ENCODE measurements around the gene KRT85.

Gene KRT85

GRCh38 chr12:52369809-52370208, 2.5 kb upstream of the KRT85 start:
- Histone ChIP-seq H3K79me2 (ENCODE audit: control insufficient read depth, insufficient read depth, low read length) (no peaks in the 10 kb centered on the region), H3K4me1 (ENCODE audit: control insufficient read depth, low read depth, low read length) (no peaks in the 10 kb centered on the region), H3K4me3 (ENCODE audit: low read length) (no peak overlapping the region), H3K27me3 (ENCODE audit: insufficient read depth, low read length, poor library complexity) (no peaks in the 10 kb centered on the region), H2BK15ac (replicated peaks; ENCODE audit: low read depth) (no peak overlapping the region), H3K23ac (ENCODE audit: low read length) (no peak overlapping the region), H3K79me1 (ENCODE audit: low read length) (no peaks in the 10 kb centered on the region), H3K4ac (ENCODE audit: low read depth, low read length) (no peak overlapping the region), H3K4me2 (ENCODE audit: low read length) (no peak overlapping the region), H2BK5ac (ENCODE audit: low read length) (no peak overlapping the region), H2BK120ac (ENCODE audit: low read depth, low read length) (no peak overlapping the region), H4K8ac (ENCODE audit: low read depth, low read length) (no peak overlapping the region), H3K18ac (ENCODE audit: low read length) (no peak overlapping the region), H2AK5ac (ENCODE audit: low read length) (no peak overlapping the region), H3K9ac (ENCODE audit: low read length) (no peak overlapping the region), H3K27ac (ENCODE audit: low read depth, low read length) (no peak overlapping the region), H3K56ac (ENCODE audit: low read length) (no peak overlapping the region), H3K36me3 (ENCODE audit: control insufficient read depth, insufficient read depth, low read length) (no peaks in the 10 kb centered on the region), H4K5ac (ENCODE audit: low read length) (no peak overlapping the region)
- WGBS (ENCODE audit: extremely low coverage, insufficient coverage, low lambda C conversion rate) = no CpG with 5 or more reads among the region's 6 CpGs
- DNase-seq = no peak

DNA sequence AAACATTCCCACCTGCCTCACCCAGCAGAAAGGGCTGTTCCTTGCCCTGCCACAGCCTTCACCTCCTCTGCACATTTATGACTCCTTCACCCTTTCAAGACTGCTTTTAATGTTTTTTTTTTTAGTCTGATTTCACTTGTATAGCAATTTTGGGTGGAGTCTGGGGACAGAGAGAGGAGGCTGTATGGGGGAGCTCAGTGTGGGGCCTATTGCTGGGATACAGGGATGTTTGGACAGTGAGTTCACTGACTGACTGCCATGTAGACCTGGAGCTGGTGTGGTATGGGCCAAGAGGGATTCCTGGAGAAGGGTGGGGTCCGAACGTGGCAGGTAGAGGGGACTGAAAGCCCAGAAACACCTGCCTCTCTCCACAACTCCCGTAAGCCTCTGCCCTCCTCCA, 1.9 kb upstream of the KRT85 start:
- no peak overlapping the region for H3K9ac ChIP-seq (ENCODE audit: low read length)
- no peaks in the 10 kb centered on the region for H3K36me3 ChIP-seq (ENCODE audit: control insufficient read depth, insufficient read depth, low read length)
- no peaks in the 10 kb centered on the region for H3K79me2 ChIP-seq (ENCODE audit: control insufficient read depth, insufficient read depth, low read length)
- H2AK5ac ChIP-seq (ENCODE audit: low read length) = no peak overlapping the region
- no peaks in the 10 kb centered on the region for H3K4me1 ChIP-seq (ENCODE audit: control insufficient read depth, low read depth, low read length)
- H3K18ac ChIP-seq (ENCODE audit: low read length) = no peak overlapping the region
- H2BK15ac ChIP-seq (replicated peaks; ENCODE audit: low read depth) = no peak overlapping the region
- no peak overlapping the region for H3K23ac ChIP-seq (ENCODE audit: low read length)
- H3K4ac ChIP-seq (ENCODE audit: low read depth, low read length) = no peak overlapping the region
- H2BK5ac ChIP-seq (ENCODE audit: low read length) = no peak overlapping the region
- no peak overlapping the region for H2BK120ac ChIP-seq (ENCODE audit: low read depth, low read length)
- H3K79me1 ChIP-seq (ENCODE audit: low read length) = no peaks in the 10 kb centered on the region
- no peak overlapping the region for H3K27ac ChIP-seq (ENCODE audit: low read depth, low read length)
- H3K27me3 ChIP-seq (ENCODE audit: insufficient read depth, low read length, poor library complexity) = no peaks in the 10 kb centered on the region
- no peak overlapping the region for H3K56ac ChIP-seq (ENCODE audit: low read length)
- DNase-seq = no peak
- H3K4me2 ChIP-seq (ENCODE audit: low read length) = no peak overlapping the region
- no peak overlapping the region for H4K8ac ChIP-seq (ENCODE audit: low read depth, low read length)
- WGBS (ENCODE audit: extremely low coverage, insufficient coverage, low lambda C conversion rate) = no CpG with 5 or more reads among the region's 3 CpGs
- H3K4me3 ChIP-seq (ENCODE audit: low read length) = no peak overlapping the region
- no peak overlapping the region for H4K5ac ChIP-seq (ENCODE audit: low read length)

DNA sequence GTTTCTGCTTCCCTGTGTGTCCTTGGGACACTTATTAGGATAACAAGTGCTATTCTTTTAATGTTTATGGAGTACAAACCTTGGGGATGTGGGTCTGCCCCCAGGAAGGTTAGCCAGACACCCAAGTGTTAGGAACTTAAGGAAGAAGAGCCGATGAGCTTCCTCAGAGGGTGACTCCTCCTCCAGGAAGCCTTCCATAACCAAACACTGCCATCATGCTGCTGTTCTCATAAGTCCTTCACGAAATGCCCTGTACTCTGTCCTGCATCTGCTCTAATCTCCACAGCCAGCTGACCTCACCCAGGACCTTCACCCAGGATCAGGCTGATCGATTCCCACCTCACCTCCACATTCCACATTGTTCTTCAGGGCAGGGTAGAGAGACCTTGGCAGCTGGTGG, 1.2 kb upstream of the KRT85 start:
- no peak overlapping the region for H3K18ac ChIP-seq (ENCODE audit: low read length)
- H3K4me1 ChIP-seq (ENCODE audit: control insufficient read depth, low read depth, low read length) = no peaks in the 10 kb centered on the region
- no peak overlapping the region for H2BK5ac ChIP-seq (ENCODE audit: low read length)
- no peak overlapping the region for H2AK5ac ChIP-seq (ENCODE audit: low read length)
- no peak overlapping the region for H2BK15ac ChIP-seq (replicated peaks; ENCODE audit: low read depth)
- H3K4ac ChIP-seq (ENCODE audit: low read depth, low read length) = no peak overlapping the region
- no peaks in the 10 kb centered on the region for H3K79me1 ChIP-seq (ENCODE audit: low read length)
- no peak overlapping the region for H3K9ac ChIP-seq (ENCODE audit: low read length)
- no peaks in the 10 kb centered on the region for H3K27me3 ChIP-seq (ENCODE audit: insufficient read depth, low read length, poor library complexity)
- H3K27ac ChIP-seq (ENCODE audit: low read depth, low read length) = no peak overlapping the region
- DNase-seq = no peak
- H3K23ac ChIP-seq (ENCODE audit: low read length) = no peak overlapping the region
- H3K4me2 ChIP-seq (ENCODE audit: low read length) = no peak overlapping the region
- no peak overlapping the region for H4K8ac ChIP-seq (ENCODE audit: low read depth, low read length)
- no peak overlapping the region for H3K4me3 ChIP-seq (ENCODE audit: low read length)
- H2BK120ac ChIP-seq (ENCODE audit: low read depth, low read length) = no peak overlapping the region
- no peaks in the 10 kb centered on the region for H3K79me2 ChIP-seq (ENCODE audit: control insufficient read depth, insufficient read depth, low read length)
- WGBS (ENCODE audit: extremely low coverage, insufficient coverage, low lambda C conversion rate) = no CpG with 5 or more reads among the region's 3 CpGs
- H3K36me3 ChIP-seq (ENCODE audit: control insufficient read depth, insufficient read depth, low read length) = no peaks in the 10 kb centered on the region
- H3K56ac ChIP-seq (ENCODE audit: low read length) = no peak overlapping the region
- no peak overlapping the region for H4K5ac ChIP-seq (ENCODE audit: low read length)

DNA sequence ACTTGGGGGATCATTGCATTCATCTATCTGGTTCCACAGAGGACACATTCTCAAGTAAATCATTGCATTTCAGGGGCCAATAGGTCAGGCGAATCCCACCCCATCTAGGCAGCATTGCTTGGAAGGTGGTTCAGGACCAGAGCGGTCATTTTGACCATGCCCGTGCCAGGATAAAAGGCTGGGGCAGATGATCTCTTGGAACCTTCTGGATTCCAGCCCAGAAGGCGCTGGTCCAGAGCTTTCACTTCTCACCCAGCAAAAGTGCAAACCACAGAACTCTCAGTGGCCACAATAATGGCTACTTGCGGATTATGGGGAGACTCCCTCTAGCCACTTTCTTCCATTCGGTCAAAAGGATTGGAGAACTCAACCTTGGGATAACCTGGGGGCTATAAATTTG, 595 bp upstream of the KRT85 start:
- Histone ChIP-seq H3K27me3 (ENCODE audit: insufficient read depth, low read length, poor library complexity) (no peaks in the 10 kb centered on the region), H2BK5ac (ENCODE audit: low read length) (no peak overlapping the region), H3K36me3 (ENCODE audit: control insufficient read depth, insufficient read depth, low read length) (no peaks in the 10 kb centered on the region), H3K18ac (ENCODE audit: low read length) (no peak overlapping the region), H4K5ac (ENCODE audit: low read length) (no peak overlapping the region), H3K9ac (ENCODE audit: low read length) (no peak overlapping the region), H3K27ac (ENCODE audit: low read depth, low read length) (no peak overlapping the region), H3K56ac (ENCODE audit: low read length) (no peak overlapping the region), H3K4me2 (ENCODE audit: low read length) (no peak overlapping the region), H4K8ac (ENCODE audit: low read depth, low read length) (no peak overlapping the region), H3K4ac (ENCODE audit: low read depth, low read length) (no peak overlapping the region), H3K4me3 (ENCODE audit: low read length) (no peak overlapping the region), H2BK15ac (replicated peaks; ENCODE audit: low read depth) (no peak overlapping the region), H2AK5ac (ENCODE audit: low read length) (no peak overlapping the region), H3K4me1 (ENCODE audit: control insufficient read depth, low read depth, low read length) (no peaks in the 10 kb centered on the region), H3K23ac (ENCODE audit: low read length) (no peak overlapping the region), H2BK120ac (ENCODE audit: low read depth, low read length) (no peak overlapping the region), H3K79me1 (ENCODE audit: low read length) (no peaks in the 10 kb centered on the region), H3K79me2 (ENCODE audit: control insufficient read depth, insufficient read depth, low read length) (no peaks in the 10 kb centered on the region)
- DNase-seq = no peak
- WGBS (ENCODE audit: extremely low coverage, insufficient coverage, low lambda C conversion rate) = no CpG with 5 or more reads among the region's 6 CpGs

- no CpG with 5 or more reads among the region's 14 CpGs for WGBS (ENCODE audit: extremely low coverage, insufficient coverage, low lambda C conversion rate)
- H3K36me3 ChIP-seq (ENCODE audit: control insufficient read depth, insufficient read depth, low read length) = no peaks in the 10 kb centered on the region
These were observed 2.3 kb downstream of the KRT85 start for GRCh38 chr12:52364901-52365489.

GRCh38 chr12:52364061-52364460, 3.2 kb downstream of the KRT85 start:
- Histone ChIP-seq H2BK15ac (replicated peaks; ENCODE audit: low read depth) (no peak overlapping the region), H3K79me1 (ENCODE audit: low read length) (no peaks in the 10 kb centered on the region), H4K8ac (ENCODE audit: low read depth, low read length) (no peak overlapping the region), H3K18ac (ENCODE audit: low read length) (no peak overlapping the region), H3K4ac (ENCODE audit: low read depth, low read length) (no peak overlapping the region), H4K5ac (ENCODE audit: low read length) (no peak overlapping the region), H3K27me3 (ENCODE audit: insufficient read depth, low read length, poor library complexity) (no peaks in the 10 kb centered on the region), H3K23ac (ENCODE audit: low read length) (no peak overlapping the region), H2AK5ac (ENCODE audit: low read length) (no peak overlapping the region), H3K79me2 (ENCODE audit: control insufficient read depth, insufficient read depth, low read length) (no peaks in the 10 kb centered on the region), H3K27ac (ENCODE audit: low read depth, low read length) (no peak overlapping the region), H3K9ac (ENCODE audit: low read length) (no peak overlapping the region), H3K4me1 (ENCODE audit: control insufficient read depth, low read depth, low read length) (no peaks in the 10 kb centered on the region), H3K36me3 (ENCODE audit: control insufficient read depth, insufficient read depth, low read length) (no peaks in the 10 kb centered on the region), H3K4me3 (ENCODE audit: low read length) (no peak overlapping the region), H2BK120ac (ENCODE audit: low read depth, low read length) (no peak overlapping the region), H2BK5ac (ENCODE audit: low read length) (no peak overlapping the region), H3K56ac (ENCODE audit: low read length) (no peak overlapping the region), H3K4me2 (ENCODE audit: low read length) (no peak overlapping the region)
- no CpG with 5 or more reads among the region's 7 CpGs for whole genome bisulfite sequencing (ENCODE audit: extremely low coverage, insufficient coverage, low lambda C conversion rate)
- DNase-seq = no peak

More at GRCh38 chr12:52364901-52365489, 2.3 kb downstream of the KRT85 start:
- no peak overlapping the region for H4K8ac ChIP-seq (ENCODE audit: low read depth, low read length)
- no peaks in the 10 kb centered on the region for H3K79me1 ChIP-seq (ENCODE audit: low read length)
- no peak overlapping the region for H2BK15ac ChIP-seq (replicated peaks; ENCODE audit: low read depth)
- no peak overlapping the region for H3K4me2 ChIP-seq (ENCODE audit: low read length)
- H3K9ac ChIP-seq (ENCODE audit: low read length) = no peak overlapping the region
- no peak overlapping the region for H2AK5ac ChIP-seq (ENCODE audit: low read length)
- no peak overlapping the region for H3K23ac ChIP-seq (ENCODE audit: low read length)
- no peak for DNase-seq
- no peaks in the 10 kb centered on the region for H3K27me3 ChIP-seq (ENCODE audit: insufficient read depth, low read length, poor library complexity)
- no peak overlapping the region for H3K56ac ChIP-seq (ENCODE audit: low read length)
- H3K4me1 ChIP-seq (ENCODE audit: control insufficient read depth, low read depth, low read length) = no peaks in the 10 kb centered on the region
- H3K4me3 ChIP-seq (ENCODE audit: low read length) = no peak overlapping the region
- H2BK120ac ChIP-seq (ENCODE audit: low read depth, low read length) = no peak overlapping the region
- no peak overlapping the region for H4K5ac ChIP-seq (ENCODE audit: low read length)
- H2BK5ac ChIP-seq (ENCODE audit: low read length) = no peak overlapping the region
- no peaks in the 10 kb centered on the region for H3K79me2 ChIP-seq (ENCODE audit: control insufficient read depth, insufficient read depth, low read length)
- no peak overlapping the region for H3K4ac ChIP-seq (ENCODE audit: low read depth, low read length)
- no peak overlapping the region for H3K27ac ChIP-seq (ENCODE audit: low read depth, low read length)
- H3K18ac ChIP-seq (ENCODE audit: low read length) = no peak overlapping the region
